Stomach (tissue), 4 donors: ENCODE data around the gene C11orf21.

Source experiments
- CTCF ChIP-seq, 7 experiments: fragments of 450-650 bp in 4 of 7; fragments of 200-600 bp in 3 of 7; sonication (generic) in 3 of 7; IDR thresholded peaks; one replicate each; pipeline ENCODE4 v1.5.1; 2016 to 2019; ENCODE audit warnings: antibody characterized with exemption in 7 of 7, control low read depth in 2 of 7, mild to moderate bottlenecking in 1 of 7
- POLR2A ChIP-seq, 4 donors: fragments of 450-650 bp; IDR thresholded peaks; one replicate each; pipeline ENCODE4 v1.6.1; 2016; ENCODE audit warnings: antibody characterized with exemption in 4 of 4, control low read depth in 2 of 4, mild to moderate bottlenecking in 1 of 4, moderate library complexity in 1 of 4
- POLR2AphosphoS5 ChIP-seq, 3 donors: sonication (generic); formaldehyde crosslinking; IDR thresholded peaks; one replicate each; pipeline ENCODE4 v1.6.1; 2016; ENCODE audit warnings: antibody characterized with exemption in 3 of 3

DNA sequence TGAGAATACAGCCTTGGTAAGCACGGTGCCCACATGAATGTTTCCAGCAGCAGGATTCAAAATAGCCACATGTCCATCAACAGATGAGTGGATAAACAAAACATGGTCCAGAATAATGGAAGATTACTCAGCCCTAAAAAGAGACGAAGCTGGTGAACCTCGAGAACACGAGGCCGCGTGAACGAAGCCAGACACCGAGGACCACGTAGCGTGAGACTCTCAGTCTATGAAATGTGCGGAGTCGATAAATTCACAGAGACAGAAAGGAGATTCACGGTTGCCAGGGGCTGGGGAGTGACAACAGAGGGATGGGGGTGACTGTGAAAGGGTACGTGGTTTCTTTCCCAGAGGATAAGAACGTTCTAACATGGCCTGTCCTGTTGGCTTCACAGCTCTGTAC lies 28.4 kb downstream of the C11orf21 start:
- TF ChIP-seq CTCF (IDR thresholded peaks at IDR 0.05) (no peak), POLR2A (IDR thresholded peaks at IDR 0.05) (no peak), POLR2AphosphoS5 (IDR thresholded peaks at IDR 0.05) (no peak)
